HepG2 (cell line): ENCODE results near the gene HBQ1. TPM values are rescaled to one million over a fixed set of nuclear protein-coding genes. Genes with fewer than 3 reads are reported as not detected.
A peak's percentile ranks its signal among the peaks of the same experiment; 100 is the strongest.

Experiments
- DNMT1 ChIP-seq: sonication (generic); formaldehyde crosslinking; IDR thresholded peaks from 2 replicates; pipeline ENCODE4 v1.5.1; 2020; ENCODE audit warnings: mild to moderate bottlenecking, missing genetic modification reagents
- EP300 ChIP-seq, 3 experiments: sonication (generic) in 1 of 3; formaldehyde crosslinking in 1 of 3; IDR thresholded peaks; 2 replicates each; pipeline versions ENCODE4 v1.5.1 to v1.6.1; 2011 to 2020; ENCODE audit warnings: low read depth in 2 of 3, low read length in 2 of 3, borderline replicate concordance in 1 of 3, improper control_type of control experiment in 1 of 3, mild to moderate bottlenecking in 1 of 3, missing genetic modification reagents in 1 of 3, moderate library complexity in 1 of 3
- GATAD2A ChIP-seq: IDR thresholded peaks from 2 replicates; pipeline ENCODE4 v1.6.1; 2016
- MAFK ChIP-seq, 2 experiments: IDR thresholded peaks in 1 of 2; conservative IDR thresholded peaks in 1 of 2; 2 replicates each; pipeline ENCODE4 v1.6.1; 2011; ENCODE audit warnings: improper control_type of control experiment in 2 of 2, low read length in 2 of 2
- PCBP1 ChIP-seq: fragments of 200-400 bp; formaldehyde crosslinking; IDR thresholded peaks from 2 replicates; pipeline ENCODE4 v1.6.1; 2017; ENCODE audit warnings: mild to moderate bottlenecking, low read depth, low read length, borderline replicate concordance
- RFXANK ChIP-seq: IDR thresholded peaks from 2 replicates; pipeline ENCODE4 v1.6.1; 2016
- SRSF9 ChIP-seq: fragments of 200-400 bp; formaldehyde crosslinking; IDR thresholded peaks from 2 replicates; pipeline ENCODE4 v1.6.1; 2018; ENCODE audit warnings: borderline replicate concordance, mild to moderate bottlenecking, low read depth, low read length; ENCODE audit not compliant: insufficient read depth, poor library complexity, severe bottlenecking
- TOPORS ChIP-seq: sonication (generic); formaldehyde crosslinking; IDR thresholded peaks from 2 replicates; pipeline ENCODE4 v1.8.0; 2023; ENCODE audit warnings: mild to moderate bottlenecking, missing genetic modification reagents
- ZBTB42 ChIP-seq: sonication (generic); formaldehyde crosslinking; IDR thresholded peaks from 2 replicates; pipeline ENCODE4 v1.5.0; 2020; ENCODE audit warnings: mild to moderate bottlenecking, missing genetic modification reagents
- ZNF251 ChIP-seq: sonication (generic); formaldehyde crosslinking; IDR thresholded peaks from 2 replicates; pipeline ENCODE4 v1.9.0; 2021; ENCODE audit warnings: mild to moderate bottlenecking, missing genetic modification reagents
- ZNF780A ChIP-seq: sonication (generic); formaldehyde crosslinking; IDR thresholded peaks from 2 replicates; pipeline ENCODE4 v1.8.0; 2022; ENCODE audit warnings: mild to moderate bottlenecking, missing genetic modification reagents, moderate library complexity
- polyA plus RNA-seq, 8 experiments: library from polyadenylated mRNA; depleted of rRNA in 3 of 8; stranded (reverse) in 7 of 8; unstranded in 1 of 8; fragments of >200 nt; fragmentation: Illumina TruSeq in 4 of 8; extraction: Trizol in 4 of 8; gene quantifications; 2 replicates each; pipeline versions ENCODE4 v1.2.1 to v1.2.3, GENCODE V29; 2011 to 2016; ENCODE audit warnings: low read depth in 4 of 8, missing spikeins in 1 of 8, mixed read lengths in 1 of 8; ENCODE audit not compliant: insufficient read depth in 1 of 8
- total RNA-seq, 5 experiments: library from RNA; depleted of rRNA; stranded (reverse); fragments of >200 nt; fragmentation: Illumina TruSeq; extraction: Trizol; gene quantifications; 2 replicates each; pipeline ENCODE4 v1.2.3, GENCODE V29; 2016; ENCODE audit warnings: low read depth in 1 of 5
- TF ChIP-seq, protein P1 (sequence below): sonication (generic); formaldehyde crosslinking; IDR thresholded peaks from 2 replicates; pipeline ENCODE4 v1.4.0; 2020; ENCODE audit warnings: missing genetic modification reagents, borderline replicate concordance
- TF ChIP-seq, protein P2 (sequence below): sonication (generic); formaldehyde crosslinking; IDR thresholded peaks from 2 replicates; pipeline ENCODE4 v1.4.0; 2020; ENCODE audit warnings: low read depth, mild to moderate bottlenecking, missing genetic modification reagents
- TF ChIP-seq, protein P3 (sequence below): sonication (generic); formaldehyde crosslinking; IDR thresholded peaks from 2 replicates; pipeline ENCODE4 v1.5.0; 2020; ENCODE audit warnings: missing genetic modification reagents
- TF ChIP-seq, protein P4 (sequence below): sonication (generic); formaldehyde crosslinking; IDR thresholded peaks from 2 replicates; pipeline ENCODE4 v1.5.0; 2020; ENCODE audit warnings: mild to moderate bottlenecking, missing genetic modification reagents
- TF ChIP-seq, protein P5 (sequence below): sonication (generic); formaldehyde crosslinking; IDR thresholded peaks from 2 replicates; pipeline ENCODE4 v1.5.0; 2020; ENCODE audit warnings: missing genetic modification reagents

HBQ1 gene
- total and polyA plus RNA-seq, 2 of the 13 experiments (the other 11 are each of a cell fraction or from before 2014, with no cell fraction given) = 4.9 to 7.4 TPM

DNA sequence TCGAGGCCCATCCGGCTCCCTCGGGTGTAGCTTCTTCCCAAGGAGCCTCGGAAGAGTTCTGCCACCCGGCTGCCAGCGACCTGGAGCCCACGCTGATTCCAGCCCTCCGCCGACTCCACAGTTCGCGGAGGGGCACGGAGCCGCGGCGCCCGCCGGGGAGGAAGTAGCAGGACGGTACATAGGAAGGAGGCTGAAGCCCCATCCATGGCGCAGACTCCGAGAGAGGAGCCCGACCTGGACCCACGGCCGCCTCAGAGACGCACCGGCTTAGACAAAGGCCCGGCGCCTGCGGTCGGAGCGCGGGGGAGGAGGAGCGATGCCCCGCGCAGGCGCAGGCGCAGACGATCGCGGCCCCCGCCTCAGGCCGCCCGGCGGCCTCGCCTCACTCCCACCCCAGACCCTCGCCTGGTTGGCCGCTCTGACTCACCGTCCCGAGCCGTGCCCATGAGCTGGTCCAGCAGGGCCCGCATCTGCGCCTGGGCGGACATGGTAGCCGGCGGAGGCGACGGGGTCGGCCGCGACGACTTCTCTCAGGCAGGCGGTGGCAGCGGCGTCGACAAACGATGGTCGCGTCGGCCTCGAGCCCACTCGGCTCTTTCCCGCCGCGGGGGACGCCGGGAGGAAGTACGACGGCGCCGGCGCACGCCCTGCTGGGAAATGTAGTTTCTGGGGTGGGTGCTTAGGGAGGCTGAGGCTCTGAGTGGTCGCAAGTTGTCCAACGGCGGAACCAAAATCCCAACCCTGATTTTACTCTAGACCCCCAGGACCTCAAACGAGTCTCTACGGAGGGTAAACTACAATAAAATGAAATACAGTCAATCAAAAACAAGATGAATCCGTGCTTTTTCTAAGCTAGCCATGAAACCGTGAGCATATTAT lies 48.8 kb downstream of the HBQ1 start, which contains the start of gene LUC7L (continued):
- TF ChIP-seq MAFK (conservative IDR thresholded peaks at IDR 0.05 in 1 of 2, IDR thresholded peaks at IDR 0.05 in 1 of 2; ENCODE audit: low read length in 2 of 2) = no peak
- TF ChIP-seq EP300 (IDR thresholded peaks at IDR 0.05; ENCODE audit: low read depth in 2 of 2, low read length in 2 of 2) = peak in 1 of 2 experiments; percentile 30; a peak in 1 of 4 replicates
- peak; percentile 79 for TF ChIP-seq EP300 (CRISPR knock-in tag; IDR thresholded peaks at IDR 0.05; ENCODE audit: borderline replicate concordance)
- peak; percentile 89 for TF ChIP-seq ZNF780A (CRISPR knock-in tag)
- TF ChIP-seq, protein P1, sequence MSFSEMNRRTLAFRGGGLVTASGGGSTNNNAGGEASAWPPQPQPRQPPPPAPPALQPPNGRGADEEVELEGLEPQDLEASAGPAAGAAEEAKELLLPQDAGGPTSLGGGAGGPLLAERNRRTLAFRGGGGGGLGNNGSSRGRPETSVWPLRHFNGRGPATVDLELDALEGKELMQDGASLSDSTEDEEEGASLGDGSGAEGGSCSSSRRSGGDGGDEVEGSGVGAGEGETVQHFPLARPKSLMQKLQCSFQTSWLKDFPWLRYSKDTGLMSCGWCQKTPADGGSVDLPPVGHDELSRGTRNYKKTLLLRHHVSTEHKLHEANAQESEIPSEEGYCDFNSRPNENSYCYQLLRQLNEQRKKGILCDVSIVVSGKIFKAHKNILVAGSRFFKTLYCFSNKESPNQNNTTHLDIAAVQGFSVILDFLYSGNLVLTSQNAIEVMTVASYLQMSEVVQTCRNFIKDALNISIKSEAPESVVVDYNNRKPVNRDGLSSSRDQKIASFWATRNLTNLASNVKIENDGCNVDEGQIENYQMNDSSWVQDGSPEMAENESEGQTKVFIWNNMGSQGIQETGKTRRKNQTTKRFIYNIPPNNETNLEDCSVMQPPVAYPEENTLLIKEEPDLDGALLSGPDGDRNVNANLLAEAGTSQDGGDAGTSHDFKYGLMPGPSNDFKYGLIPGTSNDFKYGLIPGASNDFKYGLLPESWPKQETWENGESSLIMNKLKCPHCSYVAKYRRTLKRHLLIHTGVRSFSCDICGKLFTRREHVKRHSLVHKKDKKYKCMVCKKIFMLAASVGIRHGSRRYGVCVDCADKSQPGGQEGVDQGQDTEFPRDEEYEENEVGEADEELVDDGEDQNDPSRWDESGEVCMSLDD (CRISPR knock-in tag) = no peak
- TF ChIP-seq DNMT1 = peak; percentile 75; the same call in 1 of the 2 replicates
- TF ChIP-seq ZNF251 (CRISPR knock-in tag) = no peak
- TF ChIP-seq, protein P2, sequence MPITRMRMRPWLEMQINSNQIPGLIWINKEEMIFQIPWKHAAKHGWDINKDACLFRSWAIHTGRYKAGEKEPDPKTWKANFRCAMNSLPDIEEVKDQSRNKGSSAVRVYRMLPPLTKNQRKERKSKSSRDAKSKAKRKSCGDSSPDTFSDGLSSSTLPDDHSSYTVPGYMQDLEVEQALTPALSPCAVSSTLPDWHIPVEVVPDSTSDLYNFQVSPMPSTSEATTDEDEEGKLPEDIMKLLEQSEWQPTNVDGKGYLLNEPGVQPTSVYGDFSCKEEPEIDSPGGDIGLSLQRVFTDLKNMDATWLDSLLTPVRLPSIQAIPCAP (CRISPR knock-in tag) = peak; percentile 24; the same call in 1 of the 2 replicates
- no peak for TF ChIP-seq SRSF9
- no peak; the same call in 1 of the 2 replicates for TF ChIP-seq GATAD2A (CRISPR knock-in tag)
- 0 out of 2 replicates have a peak, but pooled peaks have one; percentile 38 for TF ChIP-seq PCBP1
- TF ChIP-seq, protein P3, sequence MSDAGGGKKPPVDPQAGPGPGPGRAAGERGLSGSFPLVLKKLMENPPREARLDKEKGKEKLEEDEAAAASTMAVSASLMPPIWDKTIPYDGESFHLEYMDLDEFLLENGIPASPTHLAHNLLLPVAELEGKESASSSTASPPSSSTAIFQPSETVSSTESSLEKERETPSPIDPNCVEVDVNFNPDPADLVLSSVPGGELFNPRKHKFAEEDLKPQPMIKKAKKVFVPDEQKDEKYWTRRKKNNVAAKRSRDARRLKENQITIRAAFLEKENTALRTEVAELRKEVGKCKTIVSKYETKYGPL (CRISPR knock-in tag) = no peak
- peak; percentile 96; the same call in 1 of the 2 replicates for TF ChIP-seq TOPORS (CRISPR knock-in tag)
- peak; percentile 85; the same call in 1 of the 2 replicates for TF ChIP-seq RFXANK
- TF ChIP-seq, protein P4, sequence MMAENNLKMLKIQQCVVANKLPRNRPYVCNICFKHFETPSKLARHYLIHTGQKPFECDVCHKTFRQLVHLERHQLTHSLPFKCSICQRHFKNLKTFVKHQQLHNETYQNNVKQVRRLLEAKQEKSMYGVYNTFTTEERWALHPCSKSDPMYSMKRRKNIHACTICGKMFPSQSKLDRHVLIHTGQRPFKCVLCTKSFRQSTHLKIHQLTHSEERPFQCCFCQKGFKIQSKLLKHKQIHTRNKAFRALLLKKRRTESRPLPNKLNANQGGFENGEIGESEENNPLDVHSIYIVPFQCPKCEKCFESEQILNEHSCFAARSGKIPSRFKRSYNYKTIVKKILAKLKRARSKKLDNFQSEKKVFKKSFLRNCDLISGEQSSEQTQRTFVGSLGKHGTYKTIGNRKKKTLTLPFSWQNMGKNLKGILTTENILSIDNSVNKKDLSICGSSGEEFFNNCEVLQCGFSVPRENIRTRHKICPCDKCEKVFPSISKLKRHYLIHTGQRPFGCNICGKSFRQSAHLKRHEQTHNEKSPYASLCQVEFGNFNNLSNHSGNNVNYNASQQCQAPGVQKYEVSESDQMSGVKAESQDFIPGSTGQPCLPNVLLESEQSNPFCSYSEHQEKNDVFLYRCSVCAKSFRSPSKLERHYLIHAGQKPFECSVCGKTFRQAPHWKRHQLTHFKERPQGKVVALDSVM = peak; percentile 86
- TF ChIP-seq, protein P5, sequence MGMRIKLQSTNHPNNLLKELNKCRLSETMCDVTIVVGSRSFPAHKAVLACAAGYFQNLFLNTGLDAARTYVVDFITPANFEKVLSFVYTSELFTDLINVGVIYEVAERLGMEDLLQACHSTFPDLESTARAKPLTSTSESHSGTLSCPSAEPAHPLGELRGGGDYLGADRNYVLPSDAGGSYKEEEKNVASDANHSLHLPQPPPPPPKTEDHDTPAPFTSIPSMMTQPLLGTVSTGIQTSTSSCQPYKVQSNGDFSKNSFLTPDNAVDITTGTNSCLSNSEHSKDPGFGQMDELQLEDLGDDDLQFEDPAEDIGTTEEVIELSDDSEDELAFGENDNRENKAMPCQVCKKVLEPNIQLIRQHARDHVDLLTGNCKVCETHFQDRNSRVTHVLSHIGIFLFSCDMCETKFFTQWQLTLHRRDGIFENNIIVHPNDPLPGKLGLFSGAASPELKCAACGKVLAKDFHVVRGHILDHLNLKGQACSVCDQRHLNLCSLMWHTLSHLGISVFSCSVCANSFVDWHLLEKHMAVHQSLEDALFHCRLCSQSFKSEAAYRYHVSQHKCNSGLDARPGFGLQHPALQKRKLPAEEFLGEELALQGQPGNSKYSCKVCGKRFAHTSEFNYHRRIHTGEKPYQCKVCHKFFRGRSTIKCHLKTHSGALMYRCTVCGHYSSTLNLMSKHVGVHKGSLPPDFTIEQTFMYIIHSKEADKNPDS = no peak
- peak; percentile 91 for TF ChIP-seq ZBTB42 (CRISPR knock-in tag)
